Thyroid gland (tissue), 4 donors: Measurements from ENCODE around the gene MESP2. TPM values are rescaled to one million over a fixed set of nuclear protein-coding genes. Genes with fewer than 3 reads are reported as not detected.

Source experiments
- DNase-seq, 2 donors: peaks; one replicate each; pipeline ENCODE4 v3.0.0-alpha.2; 2019
- H3K27ac ChIP-seq, 3 donors: fragments of 200-600 bp; sonication (generic); 1 replicate in 2 of 3; 2 replicates in 1 of 3; pipeline ENCODE4 v1.5.1; 2016 to 2019; ENCODE audit warnings: mild to moderate bottlenecking in 1 of 3, moderate library complexity in 1 of 3
- H3K27me3 ChIP-seq: fragments of 200-600 bp; sonication (generic); one replicate; pipeline ENCODE4 v1.5.1; 2019
- H3K36me3 ChIP-seq, 2 donors: fragments of 200-600 bp; sonication (generic); one replicate each; pipeline ENCODE4 v1.5.1; 2016 to 2019
- H3K4me1 ChIP-seq, 2 donors: fragments of 200-600 bp; sonication (generic); one replicate each; pipeline ENCODE4 v1.5.1; 2017 to 2019
- H3K4me3 ChIP-seq, 3 donors: fragments of 200-600 bp; sonication (generic); replicated peaks in 1 of 3; 1 replicate in 2 of 3; 2 replicates in 1 of 3; pipeline ENCODE4 v1.5.1; 2016; ENCODE audit warnings: mild to moderate bottlenecking in 1 of 3
- H3K9me3 ChIP-seq: fragments of 200-600 bp; sonication (generic); one replicate; pipeline ENCODE4 v1.5.1; 2017
- POLR2A ChIP-seq, 2 donors: fragments of 450-650 bp; IDR thresholded peaks; one replicate each; pipeline ENCODE4 v1.6.1; 2017; ENCODE audit warnings: antibody characterized with exemption in 2 of 2, mild to moderate bottlenecking in 2 of 2, moderate library complexity in 1 of 2
- WGBS, 2 donors: methylation state at CpG; one replicate each; pipeline ENCODE4 v1.1.5; 2017; 5-methylcytosine and 5-hydroxymethylcytosine counted together
- intact Hi-C: fragments of 100-400 bp; cut with DNase I; formaldehyde crosslinking; loops from one replicate; pipeline ENCODE4 v1.15.1; 2023
- total RNA-seq, 4 donors: library from RNA; depleted of rRNA; stranded (reverse); fragments of >200 nt; gene quantifications; one replicate each; pipeline ENCODE4 v1.2.3, GENCODE V29; 2016
- TF ChIP-seq, protein P1 (sequence below), 6 experiments: fragments of 200-600 bp in 3 of 6; fragments of 450-650 bp in 3 of 6; sonication (generic) in 3 of 6; IDR thresholded peaks; one replicate each; pipeline ENCODE4 v1.5.1; 2016 to 2019; ENCODE audit warnings: antibody characterized with exemption in 6 of 6, mild to moderate bottlenecking in 2 of 6, inconsistent platforms in 1 of 6, moderate library complexity in 1 of 6

The MESP2 gene
- total RNA-seq, 4 donors from 2014 or later = 0.34 to 0.67 TPM; not detected in 2

DNA sequence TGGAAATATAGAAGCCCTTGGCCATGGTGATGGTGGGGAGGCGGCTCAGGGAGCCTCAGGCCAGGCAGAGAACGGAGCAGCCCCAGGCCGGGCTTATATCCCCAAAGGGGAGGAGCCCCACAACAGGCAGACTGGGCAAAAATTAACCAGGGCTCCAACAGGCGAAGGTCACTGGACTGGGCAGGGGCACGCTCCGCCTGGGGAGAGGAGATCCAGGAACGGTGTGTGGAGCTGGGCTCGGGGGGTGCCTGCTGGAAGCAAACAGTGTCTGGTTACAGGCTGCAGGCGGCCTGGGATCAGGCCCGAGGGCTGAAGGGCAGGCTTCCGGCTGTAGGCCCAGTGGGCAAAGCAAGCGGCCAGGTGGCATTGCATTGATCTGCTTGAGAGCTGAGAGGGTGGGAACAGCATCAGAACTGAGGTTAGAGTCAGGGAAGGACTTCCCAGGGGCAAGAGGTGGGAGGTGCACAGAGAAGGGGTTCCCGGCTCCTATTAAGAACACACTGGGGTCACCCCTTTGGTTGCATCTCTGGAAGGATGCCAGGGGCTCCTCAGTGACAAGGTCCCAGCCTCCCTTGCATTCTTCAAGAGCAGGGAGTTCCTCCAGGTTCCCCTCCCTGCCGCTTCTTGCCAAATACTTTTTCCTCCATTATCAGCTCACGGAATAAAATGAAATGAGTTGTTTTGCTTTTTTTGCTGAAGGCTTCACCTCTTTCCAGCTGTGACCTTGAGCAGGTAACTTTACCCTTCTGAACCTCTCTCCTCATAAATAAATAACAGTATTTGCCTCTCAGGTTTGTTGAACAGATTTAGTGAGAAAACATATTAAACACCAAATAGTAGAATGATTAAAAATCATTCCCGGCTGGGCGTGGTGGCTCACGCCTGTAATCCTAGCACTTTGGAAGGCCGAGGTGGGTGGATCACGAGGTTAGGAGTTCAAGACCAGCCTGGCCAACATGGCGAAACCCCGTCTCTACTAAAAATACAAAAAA lies 30.7 kb downstream of the MESP2 start:
- no peaks in the 10 kb centered on the region for H3K27me3 ChIP-seq
- no peaks in the 10 kb centered on the region for H3K9me3 ChIP-seq
- intact Hi-C loops = no loop called here
- TF ChIP-seq, protein P1, sequence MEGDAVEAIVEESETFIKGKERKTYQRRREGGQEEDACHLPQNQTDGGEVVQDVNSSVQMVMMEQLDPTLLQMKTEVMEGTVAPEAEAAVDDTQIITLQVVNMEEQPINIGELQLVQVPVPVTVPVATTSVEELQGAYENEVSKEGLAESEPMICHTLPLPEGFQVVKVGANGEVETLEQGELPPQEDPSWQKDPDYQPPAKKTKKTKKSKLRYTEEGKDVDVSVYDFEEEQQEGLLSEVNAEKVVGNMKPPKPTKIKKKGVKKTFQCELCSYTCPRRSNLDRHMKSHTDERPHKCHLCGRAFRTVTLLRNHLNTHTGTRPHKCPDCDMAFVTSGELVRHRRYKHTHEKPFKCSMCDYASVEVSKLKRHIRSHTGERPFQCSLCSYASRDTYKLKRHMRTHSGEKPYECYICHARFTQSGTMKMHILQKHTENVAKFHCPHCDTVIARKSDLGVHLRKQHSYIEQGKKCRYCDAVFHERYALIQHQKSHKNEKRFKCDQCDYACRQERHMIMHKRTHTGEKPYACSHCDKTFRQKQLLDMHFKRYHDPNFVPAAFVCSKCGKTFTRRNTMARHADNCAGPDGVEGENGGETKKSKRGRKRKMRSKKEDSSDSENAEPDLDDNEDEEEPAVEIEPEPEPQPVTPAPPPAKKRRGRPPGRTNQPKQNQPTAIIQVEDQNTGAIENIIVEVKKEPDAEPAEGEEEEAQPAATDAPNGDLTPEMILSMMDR (IDR thresholded peaks at IDR 0.05) = no peak
- no peak for TF ChIP-seq POLR2A (IDR thresholded peaks at IDR 0.05)
- no peak overlapping the region for H3K4me3 ChIP-seq
- DNase-seq = no peak
- peaks cover 0 to 3% of the 10 kb centered on the region in 2 donors for H3K4me1 ChIP-seq
- no peak overlapping the region for H3K27ac ChIP-seq
- no peaks in the 10 kb centered on the region for H3K36me3 ChIP-seq
- WGBS, 2 donors = 85 to 87% methylated on average over 22 of the region's 22 CpGs

DNA sequence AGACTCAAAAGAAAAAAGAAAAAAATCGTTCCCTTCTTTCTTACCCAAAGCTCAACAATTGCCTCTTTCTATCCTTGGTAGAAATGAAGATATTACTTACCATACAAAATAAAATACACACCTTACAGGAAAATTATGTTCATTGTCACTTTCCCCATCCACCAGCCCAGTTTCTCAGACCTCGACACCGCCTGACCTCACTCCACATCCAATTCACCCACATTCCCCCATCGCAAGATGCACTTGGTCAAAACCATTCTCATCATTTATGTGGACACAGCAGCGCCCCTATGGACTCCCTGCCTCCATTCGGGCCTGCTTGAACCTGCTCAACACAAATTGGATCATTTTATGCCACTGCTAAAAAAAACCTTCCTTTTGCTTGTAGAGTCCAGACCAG lies 31.6 kb downstream of the MESP2 start:
- Histone ChIP-seq H3K27ac (no peak overlapping the region), H3K36me3 (no peaks in the 10 kb centered on the region), H3K27me3 (no peaks in the 10 kb centered on the region), H3K4me3 (no peak overlapping the region), H3K4me1 (peaks cover 3% of the 10 kb centered on the region in 2 donors), H3K9me3 (no peaks in the 10 kb centered on the region)
- 92 to 93% methylated on average over 6 of the region's 6 CpGs for WGBS, 2 donors
- intact Hi-C loops = no loop called here
- no peak for DNase-seq
- TF ChIP-seq, protein P1 (IDR thresholded peaks at IDR 0.05) = no peak
- no peak for TF ChIP-seq POLR2A (IDR thresholded peaks at IDR 0.05)

DNA sequence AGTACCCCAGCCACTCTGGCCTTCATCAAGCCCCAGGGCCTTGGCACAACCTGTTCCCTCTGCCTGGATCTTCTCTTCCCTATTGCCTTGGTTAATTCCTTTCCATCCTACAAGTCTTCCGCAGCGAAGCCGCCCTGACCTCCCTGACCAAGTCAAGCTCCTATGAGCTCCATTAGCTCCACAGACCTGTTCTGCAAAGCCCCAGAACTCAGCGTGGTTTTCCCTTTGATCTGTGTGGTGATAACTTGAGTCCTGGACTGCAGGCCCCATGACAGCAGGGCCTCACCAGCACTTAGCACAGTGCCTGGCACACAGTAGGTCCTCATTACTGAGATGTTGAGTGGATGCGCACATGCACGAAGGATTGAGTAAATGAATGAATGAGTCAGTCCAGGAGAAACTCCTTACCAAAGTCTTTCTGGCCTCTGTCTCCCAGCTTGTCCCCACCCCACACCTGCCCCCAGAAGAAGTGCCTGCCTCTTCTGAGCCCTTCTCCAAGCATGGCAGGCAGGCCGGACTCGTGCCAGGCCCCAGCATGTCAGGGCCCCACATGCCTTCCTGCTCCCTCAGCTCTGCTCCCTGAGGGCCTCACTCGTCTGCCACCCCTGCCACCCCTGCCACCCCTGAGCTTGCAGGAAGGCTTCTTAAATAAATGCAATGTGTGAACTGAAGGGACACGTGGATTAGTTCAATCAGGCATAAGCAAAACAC lies 32.2 kb downstream of the MESP2 start:
- no peak overlapping the region for H3K27ac ChIP-seq
- no peaks in the 10 kb centered on the region for H3K9me3 ChIP-seq
- intact Hi-C loops = no loop called here
- H3K4me3 ChIP-seq = no peak overlapping the region
- H3K4me1 ChIP-seq = peaks cover 3% of the 10 kb centered on the region in 2 donors
- TF ChIP-seq POLR2A (IDR thresholded peaks at IDR 0.05) = no peak
- no peaks in the 10 kb centered on the region for H3K36me3 ChIP-seq
- H3K27me3 ChIP-seq = no peaks in the 10 kb centered on the region
- no peak for DNase-seq
- 81 to 83% methylated on average over 10 of the region's 10 CpGs for WGBS, 2 donors

DNA sequence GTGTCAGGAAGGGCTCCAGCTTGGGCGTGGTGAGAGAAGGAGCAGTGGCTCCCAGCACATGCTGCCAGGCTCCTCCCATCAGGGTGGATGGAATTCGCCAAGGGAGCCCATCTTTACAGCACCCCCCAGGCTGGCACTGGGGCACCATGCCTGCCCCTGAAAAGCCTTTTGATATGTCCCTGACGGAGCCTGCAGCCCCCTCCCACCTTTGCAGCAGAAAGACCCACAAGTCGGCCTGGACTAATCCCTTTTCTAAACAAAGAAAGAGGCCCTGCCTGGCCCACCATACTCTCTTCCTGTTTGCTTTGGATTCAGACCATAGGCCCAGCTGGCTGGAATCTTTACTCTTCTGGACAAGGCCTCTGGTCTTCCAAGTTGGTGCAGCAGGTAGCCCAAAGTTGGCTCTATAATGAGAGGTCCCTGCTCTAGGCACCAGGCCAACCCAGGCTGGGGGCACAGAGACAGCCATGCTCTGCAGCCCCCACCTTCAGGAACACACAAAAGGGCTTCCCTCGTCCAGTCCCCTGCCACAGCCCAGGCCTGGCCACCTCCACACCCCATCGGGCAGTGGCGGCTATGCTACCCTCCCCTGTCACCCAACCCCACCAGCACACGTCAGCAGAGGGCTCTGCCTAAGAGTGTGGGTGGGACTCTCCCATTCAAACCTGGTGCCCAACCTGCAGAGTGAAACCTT lies 33.1 kb downstream of the MESP2 start:
- H3K4me1 ChIP-seq = peaks cover 7 to 11% of the 10 kb centered on the region in 2 donors
- no peaks in the 10 kb centered on the region for H3K36me3 ChIP-seq
- H3K27me3 ChIP-seq = no peaks in the 10 kb centered on the region
- WGBS, 2 donors = 74 to 85% methylated on average over 3 to 4 of the region's 8 CpGs
- no peak for DNase-seq
- no peak overlapping the region for H3K4me3 ChIP-seq
- no peaks in the 10 kb centered on the region for H3K9me3 ChIP-seq
- intact Hi-C loops = no loop called here
- TF ChIP-seq, protein P1 (IDR thresholded peaks at IDR 0.05) = no peak
- TF ChIP-seq POLR2A (IDR thresholded peaks at IDR 0.05) = no peak
- H3K27ac ChIP-seq = no peak overlapping the region

DNA sequence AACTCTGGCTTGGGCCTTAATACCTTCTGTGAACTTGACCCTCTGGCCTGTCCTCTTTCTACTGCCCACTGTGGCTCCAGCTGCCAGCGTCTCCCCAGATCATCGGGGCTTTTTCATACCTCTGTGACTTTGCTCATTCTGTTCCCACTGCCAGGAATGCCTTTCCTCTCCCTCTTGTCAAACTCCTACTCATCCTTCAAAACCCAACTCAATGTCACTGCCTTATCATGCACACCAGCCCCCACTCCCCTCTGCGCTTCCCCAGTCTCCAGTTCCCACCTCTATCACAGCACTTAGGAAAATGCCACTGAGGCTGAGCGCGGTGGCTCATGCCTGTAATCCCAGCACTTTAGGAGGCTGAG lies 33.6 kb downstream of the MESP2 start:
- H3K4me1 ChIP-seq = peaks cover 11 to 16% of the 10 kb centered on the region in 2 donors
- TF ChIP-seq, protein P1 (IDR thresholded peaks at IDR 0.05) = no peak
- TF ChIP-seq POLR2A (IDR thresholded peaks at IDR 0.05) = no peak
- whole genome bisulfite sequencing, 2 donors = 99 to 100% methylated on average over 5 of the region's 5 CpGs
- no peak for DNase-seq
- H3K27ac ChIP-seq = no peak overlapping the region
- no peak overlapping the region for H3K4me3 ChIP-seq
- intact Hi-C loops = no loop called here
- no peaks in the 10 kb centered on the region for H3K36me3 ChIP-seq
- H3K9me3 ChIP-seq = no peaks in the 10 kb centered on the region
- no peaks in the 10 kb centered on the region for H3K27me3 ChIP-seq
